K562 (cell line): ENCODE measurements around the gene ABCC6. TPM values are rescaled to one million over a fixed set of nuclear protein-coding genes. Genes with fewer than 3 reads are reported as not detected.
"Not testable (repeated sequence)": the region's sequence is repeated elsewhere in the genome, so short reads cannot be mapped to it uniquely, and the experiment has no call there.

Experiments
- ATAC-seq: fragments of 200-7000 bp; cut with Tn5 transposase; 3 replicates; pipeline ENCODE4 v1.9.1; 2020; ENCODE audit warnings: moderate library complexity
- BruUV-seq: library from RNA; stranded (reverse); fragments of 400-500 nt; replicated peaks from 2 replicates; lab custom pipeline; 2021; lab: Mats Ljungman, UMichigan
- CTCF ChIA-PET: fragments of 300-600 bp; formaldehyde crosslinking; extraction: SDS; loops from one replicate; lab custom pipeline; 2021; ENCODE audit warnings: low intra/inter-chr PET ratio; lab: Yijun Ruan, JAX
- POLR2A ChIA-PET: fragments of 300-600, 350-650 bp; sonication (Branson Sonifier 250); formaldehyde crosslinking; extraction: SDS; loops from one replicate; lab custom pipeline; 2021; ENCODE audit warnings: antibody characterized with exemption, inconsistent platforms; lab: Yijun Ruan, JAX
- DNase-seq, 4 experiments: peaks; one replicate each; pipeline versions ENCODE4 v3.0.0 to v3.0.0-alpha.2; 2011 to 2018; ENCODE audit warnings: low spot score in 3 of 4, mixed read lengths in 3 of 4; ENCODE audit errors: extremely low read depth in 1 of 4
- FAIRE-seq: peaks from 2 replicates; lab custom pipeline; 2011; peaks lifted over from hg19 to GRCh38; lab: Jason Lieb, UNC
- H2AFZ ChIP-seq: 2 replicates; pipeline ENCODE4 v1.6.0; 2011; ENCODE audit warnings: low read depth, low read length, control low read depth, inconsistent platforms
- H3K27ac ChIP-seq: fragments of 200-600 bp; 3 replicates; pipeline ENCODE4 v1.8.0; 2011; ENCODE audit warnings: low read depth, mild to moderate bottlenecking, control low read depth, inconsistent platforms, low read length, moderate library complexity, mixed read lengths; ENCODE audit errors: extremely low read depth
- H3K27me3 ChIP-seq, 2 experiments: fragments of 300-600 bp in 1 of 2; 2 replicates in 1 of 2; 3 replicates in 1 of 2; pipeline versions ENCODE4 v1.6.0 to v1.8.0; 2011; ENCODE audit warnings: inconsistent platforms in 2 of 2, low read length in 2 of 2, mild to moderate bottlenecking in 1 of 2, mixed read lengths in 1 of 2, moderate library complexity in 1 of 2; ENCODE audit not compliant: control insufficient read depth in 2 of 2, insufficient read depth in 2 of 2
- H3K36me3 ChIP-seq: fragments of 300-600 bp; 3 replicates; pipeline ENCODE4 v1.8.0; 2011; ENCODE audit warnings: mild to moderate bottlenecking, low read length, inconsistent platforms; ENCODE audit not compliant: control insufficient read depth, insufficient read depth
- H3K4me1 ChIP-seq, 2 experiments: fragments of 200-600 bp in 1 of 2; replicated peaks in 1 of 2; 2 replicates in 1 of 2; 3 replicates in 1 of 2; pipeline versions ENCODE4 v1.5.1 to v1.8.0; 2011; ENCODE audit warnings: inconsistent platforms in 2 of 2, low read length in 2 of 2, mild to moderate bottlenecking in 1 of 2, mixed read lengths in 1 of 2, moderate library complexity in 1 of 2; ENCODE audit not compliant: control insufficient read depth in 2 of 2, insufficient read depth in 2 of 2
- H3K4me2 ChIP-seq: 2 replicates; pipeline ENCODE4 v1.6.1; 2011; ENCODE audit warnings: low read length, control low read depth, inconsistent platforms, mixed read lengths; ENCODE audit not compliant: insufficient read depth
- H3K4me3 ChIP-seq: fragments of 200-600 bp; sonication (generic), shearing (Covaris generic); 2 replicates; pipeline ENCODE4 v1.5.1; 2016; ENCODE audit warnings: control low read depth, inconsistent platforms
- H3K79me2 ChIP-seq: fragments of 200-600 bp; 3 replicates; pipeline ENCODE4 v1.8.0; 2011; ENCODE audit warnings: low read length, inconsistent platforms; ENCODE audit not compliant: control insufficient read depth, insufficient read depth
- H3K9ac ChIP-seq, 2 experiments: 2 replicates each; pipeline versions ENCODE4 v1.6.0 to v1.6.1; 2011; ENCODE audit warnings: low read depth in 2 of 2, low read length in 2 of 2, control low read depth in 1 of 2, inconsistent platforms in 1 of 2, mild to moderate bottlenecking in 1 of 2, mixed read lengths in 1 of 2; ENCODE audit not compliant: insufficient read depth in 1 of 2
- H3K9me1 ChIP-seq: one replicate; pipeline ENCODE4 v1.6.0; 2011; ENCODE audit warnings: inconsistent platforms, mild to moderate bottlenecking, low read length, moderate library complexity; ENCODE audit not compliant: control insufficient read depth, insufficient read depth
- H3K9me3 ChIP-seq: replicated peaks from 2 replicates; pipeline ENCODE4 v1.5.1; 2011; ENCODE audit warnings: low read depth, low read length, inconsistent platforms; ENCODE audit not compliant: control insufficient read depth, insufficient read depth
- H4K20me1 ChIP-seq: replicated peaks from 2 replicates; pipeline ENCODE4 v1.6.1; 2011; ENCODE audit warnings: low read length, inconsistent platforms, mixed read lengths; ENCODE audit not compliant: control insufficient read depth, insufficient read depth
- ARID1B ChIP-seq: fragments of 450-650 bp; IDR thresholded peaks from 2 replicates; pipeline ENCODE4 v1.6.1; 2016; ENCODE audit warnings: antibody characterized with exemption, mild to moderate bottlenecking, inconsistent platforms
- CBFA2T2 ChIP-seq: fragments of 450-650 bp; conservative IDR thresholded peaks from 2 replicates; pipeline ENCODE4 v1.6.1; 2017; ENCODE audit warnings: mild to moderate bottlenecking
- CBFA2T3 ChIP-seq: fragments of 450-650 bp; IDR thresholded peaks from 2 replicates; pipeline ENCODE4 v1.6.1; 2017
- MTA2 ChIP-seq: fragments of 450-650 bp; IDR thresholded peaks from 2 replicates; pipeline ENCODE4 v1.6.1; 2016; ENCODE audit warnings: low read depth
- NCOR1 ChIP-seq: fragments of 450-650 bp; IDR thresholded peaks from 2 replicates; pipeline ENCODE4 v1.6.1; 2016; ENCODE audit warnings: mild to moderate bottlenecking, moderate library complexity
- NFIC ChIP-seq: fragments of 450-650 bp; IDR thresholded peaks from 2 replicates; pipeline ENCODE4 v1.6.1; 2017; ENCODE audit warnings: mild to moderate bottlenecking, inconsistent platforms
- RCOR1 ChIP-seq, 2 experiments: IDR thresholded peaks; 2 replicates each; pipeline ENCODE4 v1.6.1; 2012; ENCODE audit warnings: low read depth in 2 of 2, low read length in 2 of 2, borderline replicate concordance in 1 of 2, improper control_type of control experiment in 1 of 2
- SMAD4 ChIP-seq: fragments of 250-450 bp; sonication (Bioruptor Pico); conservative IDR thresholded peaks from 2 replicates; pipeline ENCODE4 v1.8.0; 2021; ENCODE audit warnings: inconsistent platforms, mild to moderate bottlenecking, moderate library complexity
- TAL1 ChIP-seq: fragments of 450-650 bp; IDR thresholded peaks from 2 replicates; pipeline ENCODE4 v1.6.1; 2016; ENCODE audit warnings: mild to moderate bottlenecking
- TCF3 ChIP-seq: sonication (generic); formaldehyde crosslinking; IDR thresholded peaks from 2 replicates; pipeline ENCODE4 v1.4.0; 2020; ENCODE audit warnings: mild to moderate bottlenecking, missing genetic modification reagents
- TEAD4 ChIP-seq, 2 experiments: sonication (generic) in 1 of 2; formaldehyde crosslinking in 1 of 2; IDR thresholded peaks; 2 replicates each; pipeline versions ENCODE4 v1.6.1 to v1.8.0; 2012 to 2022; ENCODE audit warnings: borderline replicate concordance in 1 of 2, inconsistent platforms in 1 of 2, low read length in 1 of 2, mild to moderate bottlenecking in 1 of 2, missing genetic modification reagents in 1 of 2
- WGBS: fragments of 100-300 bp; shearing (Covaris generic); methylation state at CpG from one replicate; pipeline ENCODE4 v1.1.6; 2016; ENCODE audit warnings: low coverage, mixed read lengths; ENCODE audit not compliant: insufficient coverage; ENCODE audit errors: missing lambda C conversion rate; 5-methylcytosine and 5-hydroxymethylcytosine counted together
- in situ Hi-C: fragments of 300-500 bp; cut with MboI; formaldehyde crosslinking; loops from 4 replicates; pipeline ENCODE4 v1.15.0; 2018; ENCODE audit warnings: inconsistent platforms, mixed read lengths
- intact Hi-C: fragments of 100-400 bp; cut with micrococcal nuclease; formaldehyde crosslinking; loops from 2 replicates; pipeline ENCODE4 v1.14.2; 2022
- polyA plus RNA-seq, 8 experiments: library from polyadenylated mRNA; depleted of rRNA in 4 of 8; stranded (reverse) in 5 of 8; unstranded in 3 of 8; fragments of >200 nt; fragmentation: Nextera tagmentation in 2 of 8; fragmentation: Illumina TruSeq in 1 of 8; extraction: Ambion mirVana in 2 of 8; extraction: Trizol in 1 of 8; gene quantifications; 2 replicates each; pipeline versions ENCODE4 v1.2.1 to v1.2.3, GENCODE V29; 2011 to 2014; ENCODE audit warnings: inconsistent platforms in 1 of 8, missing spikeins in 1 of 8
- total RNA-seq, 7 experiments: library from RNA; depleted of rRNA in 6 of 7; stranded (reverse); fragments of >200 nt in 6 of 7; fragmentation: Illumina TruSeq in 2 of 7; extraction: Trizol in 2 of 7; gene quantifications; 2 replicates each; pipeline versions ENCODE4 v1.2.1 to v1.2.3, GENCODE V29; 2011 to 2021; ENCODE audit warnings: low replicate concordance in 1 of 7
- TF ChIP-seq, protein P1 (sequence below), 2 experiments: fragments of 450-650 bp; IDR thresholded peaks; 2 replicates each; pipeline ENCODE4 v1.6.1; 2016

ABCC6 gene
- total and polyA plus RNA-seq, 9 of the 15 experiments (the other 6 are each of a cell fraction or from before 2014, with no cell fraction given) = 0.03 to 0.46 (median 0.07) TPM; not detected in 4

DNA sequence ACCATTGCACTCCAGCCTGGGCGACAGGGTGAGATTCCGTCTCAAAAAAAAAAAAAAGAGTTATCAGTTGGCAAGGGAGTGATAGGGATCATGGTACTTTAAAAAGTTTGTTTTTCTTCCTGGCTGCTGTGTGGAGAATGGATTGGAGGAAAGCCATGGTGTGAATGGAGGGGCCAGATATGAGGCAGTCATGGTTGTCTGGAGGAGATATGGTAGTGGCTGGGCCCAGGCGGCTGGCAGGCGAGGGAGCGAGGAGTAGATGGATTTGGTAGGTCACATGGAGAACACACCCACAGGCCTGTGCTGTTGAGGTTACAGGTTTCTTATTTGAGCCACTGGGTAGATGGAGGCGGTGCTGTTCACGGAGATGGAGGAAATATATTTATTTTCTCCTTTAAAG lies 35.5 kb upstream of the ABCC6 start:
- BruUV-seq; H3K27me3 ChIP-seq; H3K9me1 ChIP-seq; H3K4me2 ChIP-seq; H3K27ac ChIP-seq; H3K4me3 ChIP-seq; H3K36me3 ChIP-seq; FAIRE-seq; H3K9me3 ChIP-seq; H3K79me2 ChIP-seq; H3K9ac ChIP-seq; H4K20me1 ChIP-seq; H2AFZ ChIP-seq; CTCF ChIA-PET; intact Hi-C loops; H3K4me1 ChIP-seq; POLR2A ChIA-PET; TF ChIP-seq TEAD4 (CRISPR knock-in tag; IDR thresholded peaks at IDR 0.05; ENCODE audit: borderline replicate concordance): not testable (repeated sequence)
- DNase-seq (peak in 1 of 4 experiments; percentile 73), ATAC-seq (peak; percentile 99)
- in situ Hi-C loops = loop anchor here (10.0 kb wide), 1 partner anchor 1404 kb away; no protein-coding TSS in a partner anchor
- TF ChIP-seq NCOR1 (peak; percentile 54; the same call in 1 of the 2 replicates), CBFA2T2 (peak; percentile 64), TCF3 (CRISPR knock-in tag) (peak; percentile 67), TAL1 (peak; percentile 63), NFIC (peak; percentile 51), SMAD4 (CRISPR knock-in tag) (0 out of 2 replicates have a peak, but pooled peaks have one; percentile 42), TEAD4 (IDR thresholded peaks at IDR 0.05; ENCODE audit: low read length) (peak; percentile 35; the same call in 1 of the 2 replicates), CBFA2T3 (peak; percentile 75), RCOR1 (IDR thresholded peaks at IDR 0.05; ENCODE audit: borderline replicate concordance in 1 of 2, low read depth in 2 of 2, low read length in 2 of 2) (peak in 1 of 2 experiments; percentile 28; a peak in 1 of 4 replicates), MTA2 (0 out of 2 replicates have a peak, but pooled peaks have one; percentile 19), ARID1B (peak; percentile 52)
- TF ChIP-seq, protein P1, sequence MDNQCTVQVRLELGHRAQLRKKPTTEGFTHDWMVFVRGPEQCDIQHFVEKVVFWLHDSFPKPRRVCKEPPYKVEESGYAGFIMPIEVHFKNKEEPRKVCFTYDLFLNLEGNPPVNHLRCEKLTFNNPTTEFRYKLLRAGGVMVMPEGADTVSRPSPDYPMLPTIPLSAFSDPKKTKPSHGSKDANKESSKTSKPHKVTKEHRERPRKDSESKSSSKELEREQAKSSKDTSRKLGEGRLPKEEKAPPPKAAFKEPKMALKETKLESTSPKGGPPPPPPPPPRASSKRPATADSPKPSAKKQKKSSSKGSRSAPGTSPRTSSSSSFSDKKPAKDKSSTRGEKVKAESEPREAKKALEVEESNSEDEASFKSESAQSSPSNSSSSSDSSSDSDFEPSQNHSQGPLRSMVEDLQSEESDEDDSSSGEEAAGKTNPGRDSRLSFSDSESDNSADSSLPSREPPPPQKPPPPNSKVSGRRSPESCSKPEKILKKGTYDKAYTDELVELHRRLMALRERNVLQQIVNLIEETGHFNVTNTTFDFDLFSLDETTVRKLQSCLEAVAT (IDR thresholded peaks at IDR 0.05) = 0 out of 4 replicates have a peak, but pooled peaks of 1 of the 2 experiments have one; percentile 51
- WGBS = 0% methylated on average over 3 of the region's 7 CpGs
